ENCODE data around the gene CDY1B.
"Not testable (repeated sequence)": the region's sequence is repeated elsewhere in the genome, so short reads cannot be mapped to it uniquely, and the experiment has no call there.

- TF ChIP-seq CTCF, POLR2AphosphoS5, POLR2A (IDR thresholded peaks at IDR 0.05): not testable (repeated sequence)
Measured at GRCh38 chrY:24039008-24039718, 8.7 kb downstream of the CDY1B start.
